ENCODE measurements around the gene NAV2. TPM values are rescaled to one million over a fixed set of nuclear protein-coding genes. Genes with fewer than 3 reads are reported as not detected.

NAV2 gene
- polyA plus RNA-seq, 1 donor (not counting 4 experiments of a cell fraction or from before 2014, with no cell fraction given): 4.0 TPM

DNA sequence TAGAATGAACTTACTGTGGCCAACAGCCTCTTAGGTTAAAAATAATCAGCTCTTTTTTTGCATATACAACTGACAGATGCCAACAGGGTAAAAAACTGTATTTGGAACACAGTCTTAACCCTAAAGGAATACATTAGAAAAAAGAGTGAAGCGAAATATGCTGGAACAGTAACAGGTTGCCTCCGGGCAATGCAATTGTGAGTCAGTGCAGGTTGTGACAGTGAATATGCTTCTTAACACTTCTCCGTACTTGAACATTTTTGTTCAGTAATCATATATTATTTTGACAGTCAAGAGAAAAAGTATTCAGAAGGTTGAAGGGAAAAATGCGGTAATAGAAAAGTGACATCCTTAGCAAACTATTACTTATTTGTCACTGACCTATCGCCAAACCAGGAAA, 349.1 kb downstream of the NAV2 start:
- Histone ChIP-seq H3K27ac (ENCODE audit: control insufficient read depth, insufficient read depth, low read length) (no peak overlapping the region), H2AFZ (ENCODE audit: control insufficient read depth, low read length) (no peak overlapping the region), H3K27me3 (ENCODE audit: control insufficient read depth, extremely low read depth, insufficient read depth, low read length) (no peaks in the 10 kb centered on the region), H3K36me3 (ENCODE audit: control insufficient read depth in 2 of 2, extremely low read depth in 1 of 2, insufficient read depth in 2 of 2, low read length in 2 of 2) (no peaks in the 10 kb centered on the region), H3K4me1 (ENCODE audit: control insufficient read depth, extremely low read depth, insufficient read depth, low read length) (peaks cover 54% of the 10 kb centered on the region), H3K9me1 (ENCODE audit: control insufficient read depth, extremely low read depth, insufficient read depth, low read length) (no peaks in the 10 kb centered on the region), H3K4me3 (ENCODE audit: control insufficient read depth in 2 of 3, extremely low read depth in 1 of 3, insufficient read depth in 2 of 3, low read depth in 1 of 3, low read length in 3 of 3) (no peak overlapping the region), H3K4me2 (ENCODE audit: control insufficient read depth, extremely low read depth, insufficient read depth, low read depth, low read length) (peak overlapping the region; percentile 7), H3K9ac (ENCODE audit: control insufficient read depth, extremely low read depth, insufficient read depth, low read length) (no peak overlapping the region), H3K9me3 (ENCODE audit: control insufficient read depth, low read depth, low read length) (no peaks in the 10 kb centered on the region), H4K20me1 (ENCODE audit: control insufficient read depth, extremely low read depth, insufficient read depth, low read length) (no peaks in the 10 kb centered on the region), H3K79me2 (ENCODE audit: control insufficient read depth, insufficient read depth, low read length) (no peaks in the 10 kb centered on the region)
- dilution Hi-C loops (cut with MboI; ENCODE audit: extremely low pct_ligation_motif_present, low sequenced_read_pairs): no loop called here
- no peak for TF ChIP-seq CTCF (optimal IDR thresholded peaks at IDR 0.05 in 1 of 3, IDR thresholded peaks at IDR 0.05 in 1 of 3, conservative IDR thresholded peaks at IDR 0.05 in 1 of 3; ENCODE audit: extremely low read depth in 1 of 3, insufficient read depth in 2 of 3, low read length in 3 of 3)
- no peak for TF ChIP-seq EZH2 (IDR thresholded peaks at IDR 0.05; ENCODE audit: low read length)
- DNase-seq (ENCODE audit: low read depth, low spot score): no peak
- FAIRE-seq: peak; percentile 77

DNA sequence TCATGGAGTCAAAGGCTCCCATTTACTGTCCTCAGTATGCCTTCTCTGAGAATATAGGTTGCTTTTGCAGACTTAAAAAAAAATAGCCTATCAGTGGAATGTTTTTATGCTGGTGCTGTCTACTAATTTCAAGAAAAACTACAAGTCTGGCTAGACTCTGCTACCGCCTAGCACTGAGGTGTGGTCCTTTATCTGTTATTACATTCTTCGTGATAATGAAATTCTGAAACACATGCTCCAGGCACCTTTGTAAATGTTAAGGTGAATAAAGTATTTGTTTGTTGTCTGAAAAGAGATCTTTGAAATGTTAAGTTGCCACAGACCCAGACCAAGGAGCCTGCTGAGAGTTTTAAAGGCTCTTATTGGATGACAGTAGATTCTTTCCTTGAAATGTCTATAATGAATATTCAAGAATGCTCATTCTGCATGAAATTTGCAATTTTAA, 352.3 kb downstream of the NAV2 start:
- dilution Hi-C loops (cut with MboI; ENCODE audit: extremely low pct_ligation_motif_present, low sequenced_read_pairs): no loop called here
- Histone ChIP-seq H3K27ac (ENCODE audit: control insufficient read depth, insufficient read depth, low read length) (no peak overlapping the region), H3K4me2 (ENCODE audit: control insufficient read depth, extremely low read depth, insufficient read depth, low read depth, low read length) (no peak overlapping the region), H3K9ac (ENCODE audit: control insufficient read depth, extremely low read depth, insufficient read depth, low read length) (no peak overlapping the region), H3K4me1 (ENCODE audit: control insufficient read depth, extremely low read depth, insufficient read depth, low read length) (peaks cover 26% of the 10 kb centered on the region), H3K36me3 (ENCODE audit: control insufficient read depth in 2 of 2, extremely low read depth in 1 of 2, insufficient read depth in 2 of 2, low read length in 2 of 2) (peaks cover 0 to 3% of the 10 kb centered on the region in 2 experiments), H3K9me1 (ENCODE audit: control insufficient read depth, extremely low read depth, insufficient read depth, low read length) (no peaks in the 10 kb centered on the region), H4K20me1 (ENCODE audit: control insufficient read depth, extremely low read depth, insufficient read depth, low read length) (no peaks in the 10 kb centered on the region), H3K9me3 (ENCODE audit: control insufficient read depth, low read depth, low read length) (no peaks in the 10 kb centered on the region), H2AFZ (ENCODE audit: control insufficient read depth, low read length) (no peak overlapping the region), H3K79me2 (ENCODE audit: control insufficient read depth, insufficient read depth, low read length) (no peaks in the 10 kb centered on the region), H3K4me3 (ENCODE audit: control insufficient read depth in 2 of 3, extremely low read depth in 1 of 3, insufficient read depth in 2 of 3, low read depth in 1 of 3, low read length in 3 of 3) (no peak overlapping the region), H3K27me3 (ENCODE audit: control insufficient read depth, extremely low read depth, insufficient read depth, low read length) (no peaks in the 10 kb centered on the region)
- FAIRE-seq (no peak), DNase-seq (ENCODE audit: low read depth, low spot score) (no peak)
- TF ChIP-seq EZH2 (IDR thresholded peaks at IDR 0.05; ENCODE audit: low read length): no peak
- TF ChIP-seq CTCF (optimal IDR thresholded peaks at IDR 0.05 in 1 of 3, IDR thresholded peaks at IDR 0.05 in 1 of 3, conservative IDR thresholded peaks at IDR 0.05 in 1 of 3; ENCODE audit: extremely low read depth in 1 of 3, insufficient read depth in 2 of 3, low read length in 3 of 3): no peak
